Measurements from ENCODE around the gene SHOC2.

DNA sequence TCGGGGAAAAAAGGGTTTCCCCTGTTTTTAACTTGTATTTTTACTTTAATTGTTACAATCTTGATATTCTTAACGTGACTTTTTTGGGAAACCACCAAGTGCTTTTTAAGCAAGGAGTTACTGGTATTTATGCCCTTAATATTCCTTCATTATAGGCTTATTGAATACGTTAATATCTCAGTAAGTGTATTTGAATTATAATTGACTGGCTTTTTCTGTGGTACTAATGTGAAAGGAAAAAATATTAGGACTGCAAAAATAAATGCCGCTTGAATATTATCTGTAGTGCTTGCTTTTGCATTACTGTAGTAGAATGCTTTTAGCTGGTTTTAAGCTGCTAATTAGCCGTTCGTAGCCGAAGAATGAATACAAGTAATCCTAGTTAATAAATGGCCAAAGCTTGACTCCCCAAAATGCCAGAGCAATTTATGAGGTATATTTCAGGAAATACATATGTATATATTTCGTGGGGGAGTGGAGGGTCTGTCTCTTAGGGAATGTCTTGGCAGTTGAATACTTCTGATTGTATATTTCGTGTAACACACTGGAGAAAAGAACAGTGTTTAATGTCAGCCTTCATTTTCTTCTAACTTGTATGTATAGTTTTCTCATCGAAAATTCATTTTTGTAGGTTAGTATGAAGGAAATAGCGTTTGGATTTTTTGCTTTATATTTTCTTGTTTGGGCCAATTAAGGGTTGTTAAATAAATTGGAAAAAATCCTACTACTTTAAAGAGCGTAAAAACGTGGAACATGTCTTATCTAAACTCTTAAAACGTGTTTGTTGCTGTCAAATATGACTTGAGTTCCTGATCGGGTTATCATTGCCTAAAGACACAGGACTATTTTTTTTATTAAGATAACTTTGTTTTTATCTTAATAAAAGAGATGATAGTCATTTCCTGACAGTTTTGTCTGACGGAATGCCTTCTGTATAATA, 46.1 kb upstream of the SHOC2 start:
- TF ChIP-seq, protein P1, sequence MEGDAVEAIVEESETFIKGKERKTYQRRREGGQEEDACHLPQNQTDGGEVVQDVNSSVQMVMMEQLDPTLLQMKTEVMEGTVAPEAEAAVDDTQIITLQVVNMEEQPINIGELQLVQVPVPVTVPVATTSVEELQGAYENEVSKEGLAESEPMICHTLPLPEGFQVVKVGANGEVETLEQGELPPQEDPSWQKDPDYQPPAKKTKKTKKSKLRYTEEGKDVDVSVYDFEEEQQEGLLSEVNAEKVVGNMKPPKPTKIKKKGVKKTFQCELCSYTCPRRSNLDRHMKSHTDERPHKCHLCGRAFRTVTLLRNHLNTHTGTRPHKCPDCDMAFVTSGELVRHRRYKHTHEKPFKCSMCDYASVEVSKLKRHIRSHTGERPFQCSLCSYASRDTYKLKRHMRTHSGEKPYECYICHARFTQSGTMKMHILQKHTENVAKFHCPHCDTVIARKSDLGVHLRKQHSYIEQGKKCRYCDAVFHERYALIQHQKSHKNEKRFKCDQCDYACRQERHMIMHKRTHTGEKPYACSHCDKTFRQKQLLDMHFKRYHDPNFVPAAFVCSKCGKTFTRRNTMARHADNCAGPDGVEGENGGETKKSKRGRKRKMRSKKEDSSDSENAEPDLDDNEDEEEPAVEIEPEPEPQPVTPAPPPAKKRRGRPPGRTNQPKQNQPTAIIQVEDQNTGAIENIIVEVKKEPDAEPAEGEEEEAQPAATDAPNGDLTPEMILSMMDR (IDR thresholded peaks at IDR 0.05; ENCODE audit: low read depth, low read length, poor library complexity, severe bottlenecking) = no peak
- no peak for TF ChIP-seq EZH2phosphoT487 (IDR thresholded peaks at IDR 0.05; ENCODE audit: borderline replicate concordance, low read length)
